Brain microvascular endothelial cell (primary cell): ENCODE data around the gene HES1.

Experiments used
- DNase-seq: peaks from one replicate; pipeline ENCODE4 v3.0.0-alpha.2; 2020
- H3K27ac ChIP-seq: fragments of 250-450 bp; sonication (Bioruptor Pico); 2 replicates; pipeline ENCODE4 v1.5.1; 2020; ENCODE audit warnings: mild to moderate bottlenecking, moderate library complexity
- H3K27me3 ChIP-seq: fragments of 250-450 bp; sonication (Bioruptor Pico); replicated peaks from 2 replicates; pipeline ENCODE4 v1.5.1; 2020; ENCODE audit warnings: mild to moderate bottlenecking
- H3K36me3 ChIP-seq: fragments of 250-450 bp; sonication (Bioruptor Pico); replicated peaks from 2 replicates; pipeline ENCODE4 v1.5.1; 2020; ENCODE audit warnings: mild to moderate bottlenecking
- H3K4me3 ChIP-seq: 2 replicates; pipeline ENCODE4 v1.5.1; 2011; ENCODE audit warnings: low read depth, mild to moderate bottlenecking, control low read depth, low read length, moderate library complexity
- in situ Hi-C: cut with HindIII; loops from 2 replicates; pipeline ENCODE4 v1.10.0; 2017; ENCODE audit warnings: low sequenced_read_pairs, low pct_ligation_motif_present
- TF ChIP-seq, protein P1 (sequence below): IDR thresholded peaks from 2 replicates; pipeline ENCODE4 v1.5.1; 2011; ENCODE audit warnings: low read depth, mild to moderate bottlenecking, moderate library complexity, low read length, control low read depth, inconsistent platforms; ENCODE audit errors: missing control alignments

Gene HES1

DNA sequence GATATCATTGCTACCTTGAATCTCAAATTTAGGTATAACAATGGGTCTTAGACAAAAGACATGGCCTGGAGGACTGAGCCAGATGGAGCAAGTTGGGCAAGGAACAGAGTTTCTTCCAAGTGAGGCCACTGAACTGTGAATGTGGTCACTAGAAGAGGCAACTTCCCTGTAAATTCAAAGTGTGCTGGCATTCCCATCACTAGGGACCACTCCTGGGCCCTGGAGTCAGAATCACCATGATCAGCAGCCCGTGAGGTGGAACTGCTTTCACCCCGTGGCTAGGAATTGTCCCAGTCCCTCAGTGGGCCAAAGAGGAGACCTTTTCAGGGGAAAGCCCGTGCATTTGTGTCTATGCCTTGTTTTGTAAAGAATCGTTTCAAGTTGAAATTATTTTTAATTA is 47.3 kb downstream of the HES1 start:
- Histone ChIP-seq H3K36me3 (no peaks in the 10 kb centered on the region), H3K27me3 (peaks cover 11% of the 10 kb centered on the region), H3K27ac (no peak overlapping the region), H3K4me3 (no peak overlapping the region)
- no peak for DNase-seq
- TF ChIP-seq, protein P1, sequence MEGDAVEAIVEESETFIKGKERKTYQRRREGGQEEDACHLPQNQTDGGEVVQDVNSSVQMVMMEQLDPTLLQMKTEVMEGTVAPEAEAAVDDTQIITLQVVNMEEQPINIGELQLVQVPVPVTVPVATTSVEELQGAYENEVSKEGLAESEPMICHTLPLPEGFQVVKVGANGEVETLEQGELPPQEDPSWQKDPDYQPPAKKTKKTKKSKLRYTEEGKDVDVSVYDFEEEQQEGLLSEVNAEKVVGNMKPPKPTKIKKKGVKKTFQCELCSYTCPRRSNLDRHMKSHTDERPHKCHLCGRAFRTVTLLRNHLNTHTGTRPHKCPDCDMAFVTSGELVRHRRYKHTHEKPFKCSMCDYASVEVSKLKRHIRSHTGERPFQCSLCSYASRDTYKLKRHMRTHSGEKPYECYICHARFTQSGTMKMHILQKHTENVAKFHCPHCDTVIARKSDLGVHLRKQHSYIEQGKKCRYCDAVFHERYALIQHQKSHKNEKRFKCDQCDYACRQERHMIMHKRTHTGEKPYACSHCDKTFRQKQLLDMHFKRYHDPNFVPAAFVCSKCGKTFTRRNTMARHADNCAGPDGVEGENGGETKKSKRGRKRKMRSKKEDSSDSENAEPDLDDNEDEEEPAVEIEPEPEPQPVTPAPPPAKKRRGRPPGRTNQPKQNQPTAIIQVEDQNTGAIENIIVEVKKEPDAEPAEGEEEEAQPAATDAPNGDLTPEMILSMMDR = no peak
- in situ Hi-C loops = no loop called here

DNA sequence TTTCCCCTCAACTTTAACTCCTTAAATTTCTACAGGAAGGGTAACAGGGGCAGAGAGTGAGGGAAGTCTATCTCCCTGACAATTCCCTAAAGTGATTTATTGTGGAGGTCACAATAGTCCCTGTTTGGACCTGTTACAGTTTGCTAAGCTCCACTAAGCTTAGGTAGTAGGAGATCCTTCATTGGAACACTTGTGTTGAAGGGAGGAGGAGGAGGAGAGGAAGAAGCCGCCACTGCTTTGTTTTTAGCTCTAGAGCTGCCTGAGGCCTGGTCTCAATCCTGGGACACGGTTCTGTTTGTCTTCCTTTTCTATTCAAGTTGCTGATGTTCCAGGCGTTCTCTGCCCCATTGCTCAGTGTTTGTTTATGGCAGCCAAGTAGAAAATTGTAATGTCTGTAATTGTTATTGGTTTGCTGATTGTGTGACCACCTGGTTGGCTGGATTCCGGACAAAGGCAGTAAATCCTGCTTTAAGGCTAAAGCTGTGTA is 48.4 kb downstream of the HES1 start:
- TF ChIP-seq, protein P1 = no peak
- no peak for DNase-seq
- Histone ChIP-seq H3K27me3 (peaks cover 5% of the 10 kb centered on the region), H3K36me3 (no peaks in the 10 kb centered on the region), H3K27ac (no peak overlapping the region), H3K4me3 (no peak overlapping the region)
- in situ Hi-C loops = no loop called here

DNA sequence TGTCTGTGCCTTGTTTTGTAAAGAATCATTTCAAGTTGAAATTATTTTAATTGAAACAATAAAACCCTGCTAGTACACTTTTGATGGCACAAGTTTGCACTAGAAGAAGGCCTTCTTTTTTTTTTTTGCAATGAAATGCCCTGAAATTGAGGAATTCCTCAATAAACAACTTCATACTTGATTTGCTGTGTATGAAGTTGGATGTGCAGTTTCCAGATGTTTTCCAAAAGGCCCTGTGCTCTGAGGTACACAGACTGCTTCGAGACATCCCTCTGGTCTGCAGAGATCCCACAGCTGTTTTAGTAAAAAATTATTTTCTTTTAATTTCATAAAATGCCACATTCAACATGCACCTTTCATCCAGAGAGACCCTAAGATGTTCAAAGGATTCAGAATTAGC is 48.9 kb downstream of the HES1 start:
- H3K4me3 ChIP-seq = no peak overlapping the region
- in situ Hi-C loops = no loop called here
- no peak for DNase-seq
- H3K27me3 ChIP-seq = peaks cover 5% of the 10 kb centered on the region
- no peaks in the 10 kb centered on the region for H3K36me3 ChIP-seq
- H3K27ac ChIP-seq = no peak overlapping the region
- TF ChIP-seq, protein P1 = no peak

DNA sequence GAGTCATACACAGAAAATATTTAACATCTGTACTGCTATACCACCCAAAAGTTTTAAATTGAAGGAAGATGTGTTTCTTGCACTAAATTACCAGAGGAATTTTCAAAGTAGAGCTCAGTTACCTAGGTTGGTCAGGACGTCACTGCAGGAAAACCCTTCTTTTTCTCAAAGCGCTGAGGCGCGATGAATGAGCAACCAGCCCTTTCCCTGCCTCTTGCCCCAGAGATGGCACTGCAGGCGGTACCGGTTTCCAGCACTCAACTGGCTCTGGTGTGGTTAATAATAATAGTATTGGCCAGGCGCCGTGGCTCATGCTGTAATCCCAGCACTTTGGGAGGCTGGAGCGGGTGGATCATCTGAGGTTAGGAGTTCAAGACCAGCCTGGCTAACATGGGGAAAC is 49.3 kb downstream of the HES1 start:
- no peak overlapping the region for H3K27ac ChIP-seq
- TF ChIP-seq, protein P1 = no peak
- DNase-seq = no peak
- H3K36me3 ChIP-seq = no peaks in the 10 kb centered on the region
- peaks cover 5% of the 10 kb centered on the region for H3K27me3 ChIP-seq
- H3K4me3 ChIP-seq = no peak overlapping the region
- in situ Hi-C loops = no loop called here

DNA sequence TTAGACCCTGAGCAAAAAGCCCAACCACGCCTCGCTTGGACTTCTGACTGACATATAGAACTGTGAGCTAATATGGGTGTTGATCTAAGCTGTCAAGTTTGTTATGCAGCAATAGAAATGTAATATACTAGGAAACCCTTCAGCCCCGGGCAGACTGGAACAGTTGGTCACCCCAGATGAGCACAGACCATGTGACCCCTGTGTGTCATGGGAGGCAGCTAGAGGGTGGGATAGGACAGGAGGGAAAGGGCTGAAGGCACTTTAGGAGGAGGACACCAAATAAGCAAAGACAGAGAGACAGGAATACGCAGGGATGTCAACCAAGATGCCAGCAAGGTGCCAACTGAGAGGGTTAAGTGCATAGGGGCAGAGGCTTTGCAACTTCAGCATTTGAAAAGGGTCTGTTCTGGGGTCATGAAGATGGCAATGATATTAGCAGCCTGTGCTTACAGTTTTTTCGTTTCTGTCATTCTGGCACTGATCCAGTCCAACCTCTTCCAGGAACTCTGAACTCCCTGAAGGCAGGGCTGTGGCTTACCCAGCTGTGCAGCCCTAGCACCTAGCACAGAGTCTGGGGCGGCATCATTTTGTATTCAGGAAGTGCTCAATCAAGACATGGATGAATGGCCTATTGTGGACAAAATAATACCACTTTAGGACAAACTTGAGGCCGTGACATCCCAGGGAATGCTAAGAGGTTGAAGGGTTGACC is 51.4 kb downstream of the HES1 start:
- in situ Hi-C loops = no loop called here
- TF ChIP-seq, protein P1 = no peak

More for the DNA sequence above, 51.4 kb downstream of the HES1 start:
- Histone ChIP-seq H3K27ac (no peak overlapping the region), H3K4me3 (no peak overlapping the region), H3K27me3 (no peaks in the 10 kb centered on the region), H3K36me3 (no peaks in the 10 kb centered on the region)
- DNase-seq = no peak
